ENCODE measurements around the gene MSI2. TPM values are rescaled to one million over a fixed set of nuclear protein-coding genes. Genes with fewer than 3 reads are reported as not detected.

Gene MSI2
- total and polyA plus RNA-seq, 2 donors (not counting 3 experiments of a cell fraction or from before 2014, with no cell fraction given), result 20.9 to 59.3 TPM

DNA sequence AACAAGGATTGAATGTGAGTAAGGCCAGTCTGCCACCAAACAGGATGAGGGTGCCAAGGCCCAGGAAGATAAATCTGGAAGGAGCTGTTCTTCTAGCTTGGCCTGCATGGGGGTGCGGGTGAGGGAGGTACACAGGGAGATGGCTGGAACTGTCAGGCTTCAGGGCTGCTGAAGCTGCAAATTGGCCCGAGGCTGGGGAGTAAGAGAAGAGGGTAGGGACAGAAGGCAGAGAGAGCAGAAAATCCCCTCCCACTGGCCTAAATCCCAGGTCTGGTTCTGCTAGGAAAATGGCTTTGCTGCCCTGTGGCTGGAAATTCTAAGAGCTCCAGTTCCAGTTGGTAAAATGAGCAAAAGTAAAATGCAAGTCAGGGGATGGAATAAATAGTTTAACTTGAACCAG is 400.9 kb downstream of the MSI2 start:
- H3K79me2 ChIP-seq (ENCODE audit: control insufficient read depth, insufficient read depth, low read length), result no peaks in the 10 kb centered on the region
- dilution Hi-C loops (cut with MboI; ENCODE audit: extremely low pct_ligation_motif_present, low sequenced_read_pairs), result no loop called here
- TF ChIP-seq EZH2 (IDR thresholded peaks at IDR 0.05; ENCODE audit: borderline replicate concordance, low read depth, low read length, severe bottlenecking), result no peak
- no peak for TF ChIP-seq JUN (IDR thresholded peaks at IDR 0.05; ENCODE audit: borderline replicate concordance, insufficient read depth, insufficient read length, low read depth)
- TF ChIP-seq MYC (IDR thresholded peaks at IDR 0.05; ENCODE audit: low read depth, low read length), result no peak
- TF ChIP-seq FOS (IDR thresholded peaks at IDR 0.05; ENCODE audit: borderline replicate concordance, insufficient read depth, low read length), result no peak
- TF ChIP-seq, protein P1, sequence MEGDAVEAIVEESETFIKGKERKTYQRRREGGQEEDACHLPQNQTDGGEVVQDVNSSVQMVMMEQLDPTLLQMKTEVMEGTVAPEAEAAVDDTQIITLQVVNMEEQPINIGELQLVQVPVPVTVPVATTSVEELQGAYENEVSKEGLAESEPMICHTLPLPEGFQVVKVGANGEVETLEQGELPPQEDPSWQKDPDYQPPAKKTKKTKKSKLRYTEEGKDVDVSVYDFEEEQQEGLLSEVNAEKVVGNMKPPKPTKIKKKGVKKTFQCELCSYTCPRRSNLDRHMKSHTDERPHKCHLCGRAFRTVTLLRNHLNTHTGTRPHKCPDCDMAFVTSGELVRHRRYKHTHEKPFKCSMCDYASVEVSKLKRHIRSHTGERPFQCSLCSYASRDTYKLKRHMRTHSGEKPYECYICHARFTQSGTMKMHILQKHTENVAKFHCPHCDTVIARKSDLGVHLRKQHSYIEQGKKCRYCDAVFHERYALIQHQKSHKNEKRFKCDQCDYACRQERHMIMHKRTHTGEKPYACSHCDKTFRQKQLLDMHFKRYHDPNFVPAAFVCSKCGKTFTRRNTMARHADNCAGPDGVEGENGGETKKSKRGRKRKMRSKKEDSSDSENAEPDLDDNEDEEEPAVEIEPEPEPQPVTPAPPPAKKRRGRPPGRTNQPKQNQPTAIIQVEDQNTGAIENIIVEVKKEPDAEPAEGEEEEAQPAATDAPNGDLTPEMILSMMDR (IDR thresholded peaks at IDR 0.05; ENCODE audit: extremely low read depth in 1 of 2, insufficient read depth in 1 of 2, low read depth in 1 of 2, low read length in 2 of 2), result no peak
- TF ChIP-seq POLR2AphosphoS5 (IDR thresholded peaks at IDR 0.05; ENCODE audit: insufficient read depth, low read depth, low read length), result no peak
- no peak for TF ChIP-seq GATA2 (IDR thresholded peaks at IDR 0.05; ENCODE audit: insufficient read depth, insufficient read length, low read depth, low read length)
- TF ChIP-seq, protein P2, sequence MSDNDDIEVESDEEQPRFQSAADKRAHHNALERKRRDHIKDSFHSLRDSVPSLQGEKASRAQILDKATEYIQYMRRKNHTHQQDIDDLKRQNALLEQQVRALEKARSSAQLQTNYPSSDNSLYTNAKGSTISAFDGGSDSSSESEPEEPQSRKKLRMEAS (IDR thresholded peaks at IDR 0.05; ENCODE audit: insufficient read depth, insufficient read length), result no peak
- TF ChIP-seq POLR2A (IDR thresholded peaks at IDR 0.05; ENCODE audit: low read depth, low read length), result no peak
- no peak overlapping the region for H3K9ac ChIP-seq (replicated peaks; ENCODE audit: extremely low read depth, insufficient read depth, low read length)
- ChIA-PET CTCF (interaction anchor here (0.7 to 1.9 kb wide), 2 partner anchors 15 kb away, joined by 3 to 10 read pairs; no protein-coding TSS in a partner anchor), POLR2A (no interaction called here)
- no peak for DNase-seq (ENCODE audit: low read depth, low spot score)
- BruUV-seq (replicated peaks), result no TSS peak
- no peak overlapping the region for H3K4me2 ChIP-seq (ENCODE audit: insufficient read depth, low read length)
- H3K9me3 ChIP-seq (replicated peaks; ENCODE audit: control insufficient read depth, insufficient read depth, low read length), result no peaks in the 10 kb centered on the region
- no peak for FAIRE-seq
- no peaks in the 10 kb centered on the region for H4K20me1 ChIP-seq (replicated peaks; ENCODE audit: control insufficient read depth, extremely low read depth, insufficient read depth, low read length)
- H3K27ac ChIP-seq (ENCODE audit: insufficient read depth, low read depth, low read length), result no peak overlapping the region
- intact Hi-C loops (cut with micrococcal nuclease), result no loop called here
- H3K4me3 ChIP-seq (replicated peaks in 1 of 3; ENCODE audit: insufficient read depth in 1 of 3, low read depth in 1 of 3, low read length in 3 of 3), result no peak overlapping the region
- no peaks in the 10 kb centered on the region for H3K9me1 ChIP-seq (replicated peaks; ENCODE audit: control insufficient read depth, extremely low read depth, insufficient read depth, low read length)
- H3K36me3 ChIP-seq (ENCODE audit: control insufficient read depth in 2 of 2, extremely low read depth in 1 of 2, insufficient read depth in 2 of 2, low read length in 2 of 2), result no peaks in the 10 kb centered on the region
- H3K4me1 ChIP-seq (ENCODE audit: control insufficient read depth, extremely low read depth, insufficient read depth, low read length), result peaks cover 1% of the 10 kb centered on the region
- H3K27me3 ChIP-seq (ENCODE audit: control insufficient read depth in 2 of 2, insufficient read depth in 2 of 2, low read length in 2 of 2), result no peaks in the 10 kb centered on the region
- H2AFZ ChIP-seq (ENCODE audit: low read depth, low read length), result no peak overlapping the region

Data from endothelial cell of umbilical vein (primary cell).